ENCODE data around the gene IL19.
"Not testable (repeated sequence)": the region's sequence is repeated elsewhere in the genome, so short reads cannot be mapped to it uniquely, and the experiment has no call there.

The IL19 gene

DNA sequence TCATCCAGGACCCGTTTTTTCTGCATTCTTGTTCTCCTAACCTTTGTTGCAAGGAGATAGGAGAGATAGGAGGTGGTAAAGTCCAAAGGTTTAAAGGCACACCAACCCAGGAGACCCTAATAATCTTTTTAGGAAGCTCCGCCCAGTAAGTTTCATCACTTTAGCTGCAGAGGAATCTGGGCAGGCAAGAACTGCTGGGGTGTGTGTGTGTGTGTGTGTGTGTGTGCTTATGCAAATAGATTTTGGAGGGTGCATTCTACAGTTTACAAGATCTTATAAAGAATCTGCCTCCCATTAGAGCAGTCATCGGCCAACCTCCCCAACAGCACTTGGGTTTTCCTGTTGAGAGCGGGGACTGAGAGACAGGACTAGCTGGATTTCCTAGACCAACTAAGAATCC lies 5.7 kb downstream of the IL19 start:
- FAIRE-seq: no peak

DNA sequence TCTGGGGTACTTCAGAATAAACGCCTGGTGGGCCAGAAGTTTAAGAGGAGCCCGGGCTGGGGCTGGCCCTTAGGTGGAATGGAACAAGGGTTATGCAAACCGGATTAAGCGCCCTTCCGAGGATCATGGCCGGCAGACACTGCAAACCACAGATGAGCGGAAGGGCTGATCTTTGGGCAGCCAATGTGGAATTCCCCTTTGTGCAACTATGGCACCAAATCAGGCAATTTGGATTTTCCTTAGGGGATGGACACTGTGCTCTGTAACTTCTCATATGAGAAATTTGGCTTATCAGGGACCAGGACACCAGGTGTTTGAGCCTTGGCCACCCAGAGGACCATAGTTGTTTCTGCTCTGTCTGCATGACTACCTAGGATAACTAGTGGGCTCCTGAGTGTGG lies 7.5 kb downstream of the IL19 start:
- FAIRE-seq: no peak

DNA sequence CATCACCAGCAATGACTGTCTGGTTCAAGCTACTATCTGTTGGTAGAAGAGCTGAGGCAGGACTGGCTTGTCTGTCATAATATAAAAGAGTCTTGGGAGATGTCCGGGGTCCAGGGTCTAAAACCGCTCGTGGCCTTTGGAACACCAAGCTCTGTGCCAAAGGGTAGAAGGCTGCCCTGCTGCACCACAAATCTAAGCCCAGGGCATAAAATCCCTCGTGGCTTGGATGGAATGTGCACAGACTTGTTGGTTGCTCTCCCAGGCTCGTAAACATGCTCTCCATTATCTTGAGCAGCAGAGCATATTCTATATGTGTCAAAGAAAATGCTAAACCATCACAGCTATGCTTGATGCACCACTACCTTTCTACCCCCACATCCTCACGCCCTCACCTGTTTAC lies 8.3 kb downstream of the IL19 start:
- FAIRE-seq: not testable (repeated sequence)

DNA sequence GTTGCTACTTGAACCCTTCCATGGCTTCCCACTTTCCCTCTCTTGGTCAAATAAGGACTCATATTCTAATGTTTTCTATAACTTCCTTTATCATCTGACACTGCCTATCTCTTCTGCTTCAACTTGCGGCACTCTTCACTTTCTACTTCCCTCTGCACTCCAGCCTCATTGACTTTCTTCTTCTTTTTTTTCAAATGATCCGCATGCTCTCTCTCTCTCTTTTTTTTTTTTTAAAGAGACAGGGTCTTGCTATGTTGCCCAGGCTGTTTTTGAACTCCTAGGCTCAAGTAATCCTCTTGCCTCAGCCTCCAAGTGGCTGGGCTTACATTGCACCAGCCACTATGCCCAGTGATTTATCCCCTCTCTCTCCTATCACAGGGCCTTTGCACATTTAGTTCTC lies 9.1 kb downstream of the IL19 start:
- no peak for FAIRE-seq

DNA sequence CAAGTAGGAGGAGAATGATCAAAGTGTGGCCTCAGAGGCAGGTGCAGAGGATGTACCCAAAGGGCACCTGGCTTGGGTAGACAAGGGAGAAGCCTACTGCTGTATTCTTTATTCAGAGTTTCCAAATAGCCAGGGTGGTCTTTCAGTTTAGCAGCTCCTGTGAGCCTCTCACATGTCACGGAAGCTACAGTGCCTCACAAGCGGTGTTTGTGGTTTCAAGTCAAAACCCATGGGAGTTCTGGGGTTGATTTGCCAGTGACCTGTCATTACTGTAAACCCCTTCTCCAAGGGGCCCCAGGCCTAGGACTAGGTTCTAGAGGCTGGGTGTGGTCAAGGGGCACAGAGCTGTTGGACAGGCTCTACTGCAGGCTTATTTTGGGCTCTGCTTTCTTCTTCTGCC lies 11.9 kb downstream of the IL19 start:
- FAIRE-seq: no peak

DNA sequence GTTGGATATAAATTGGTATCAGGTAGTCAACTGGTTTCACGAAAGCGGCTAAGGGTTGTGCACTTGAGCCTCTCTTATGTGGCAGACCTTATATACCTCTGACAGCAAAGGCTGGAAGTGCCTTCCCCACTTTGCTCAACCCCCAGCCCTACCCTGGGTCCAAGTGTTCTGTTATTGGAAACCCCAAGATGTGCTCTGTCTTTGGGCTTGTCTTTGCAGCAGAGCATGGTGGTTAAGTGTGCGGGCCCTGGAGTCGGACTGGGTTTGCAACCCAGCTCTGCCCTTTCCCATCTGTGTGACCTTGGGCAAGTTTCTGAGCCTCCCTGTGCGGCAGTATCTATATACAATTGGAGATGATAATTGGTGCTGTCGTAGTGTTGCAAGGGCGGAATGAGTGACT lies 12.9 kb downstream of the IL19 start:
- FAIRE-seq: no peak

DNA sequence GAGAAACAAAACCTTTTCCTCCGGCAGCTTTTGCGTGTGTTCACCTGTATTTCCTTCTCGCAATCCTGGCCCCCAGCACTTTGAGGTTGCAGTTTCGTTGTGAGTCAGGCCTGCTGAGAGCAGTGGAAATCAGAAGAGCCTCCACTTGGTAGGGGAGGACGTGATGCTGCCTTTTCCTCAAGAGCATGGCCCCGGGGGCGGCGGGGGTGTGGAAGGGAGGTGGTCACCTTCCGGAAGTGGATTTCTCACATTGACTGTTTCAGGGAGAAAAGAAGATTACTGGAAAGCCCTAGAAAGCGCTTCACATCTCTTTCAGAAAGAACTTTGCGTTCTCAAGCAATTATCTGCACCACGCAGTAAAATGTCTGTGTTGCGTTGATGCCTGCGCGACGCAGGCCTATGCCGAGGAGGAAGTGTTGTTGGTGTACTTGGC lies 13.9 kb downstream of the IL19 start:
- no peak for FAIRE-seq

DNA sequence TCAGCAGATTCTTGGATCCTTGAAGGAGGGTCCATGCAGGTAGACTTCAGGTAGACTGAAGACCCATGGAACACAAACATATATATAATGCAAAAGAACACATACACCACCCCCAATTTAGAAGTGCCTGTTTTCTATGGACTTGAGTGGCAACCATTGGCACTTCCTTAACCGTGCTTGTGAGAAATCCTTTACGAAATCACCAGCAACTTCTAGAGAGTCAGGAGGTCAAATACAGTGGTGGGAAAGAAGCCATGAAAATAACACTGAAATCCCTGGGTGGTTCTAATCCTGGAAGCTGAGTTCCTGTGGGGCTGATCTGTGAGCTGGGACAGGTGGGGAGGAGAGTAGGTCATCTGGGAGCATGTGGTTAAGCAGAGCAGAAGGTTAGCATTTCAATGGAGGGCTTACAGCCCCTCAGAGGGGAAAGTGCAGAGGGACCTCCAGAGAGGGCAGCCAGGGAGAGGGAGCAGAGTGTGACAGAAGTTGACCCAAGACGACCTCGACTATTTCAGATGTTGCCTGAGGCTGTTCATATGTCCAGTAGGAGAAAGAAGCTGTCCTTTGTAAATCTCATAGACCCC lies 14.7 kb downstream of the IL19 start:
- no peak for FAIRE-seq

DNA sequence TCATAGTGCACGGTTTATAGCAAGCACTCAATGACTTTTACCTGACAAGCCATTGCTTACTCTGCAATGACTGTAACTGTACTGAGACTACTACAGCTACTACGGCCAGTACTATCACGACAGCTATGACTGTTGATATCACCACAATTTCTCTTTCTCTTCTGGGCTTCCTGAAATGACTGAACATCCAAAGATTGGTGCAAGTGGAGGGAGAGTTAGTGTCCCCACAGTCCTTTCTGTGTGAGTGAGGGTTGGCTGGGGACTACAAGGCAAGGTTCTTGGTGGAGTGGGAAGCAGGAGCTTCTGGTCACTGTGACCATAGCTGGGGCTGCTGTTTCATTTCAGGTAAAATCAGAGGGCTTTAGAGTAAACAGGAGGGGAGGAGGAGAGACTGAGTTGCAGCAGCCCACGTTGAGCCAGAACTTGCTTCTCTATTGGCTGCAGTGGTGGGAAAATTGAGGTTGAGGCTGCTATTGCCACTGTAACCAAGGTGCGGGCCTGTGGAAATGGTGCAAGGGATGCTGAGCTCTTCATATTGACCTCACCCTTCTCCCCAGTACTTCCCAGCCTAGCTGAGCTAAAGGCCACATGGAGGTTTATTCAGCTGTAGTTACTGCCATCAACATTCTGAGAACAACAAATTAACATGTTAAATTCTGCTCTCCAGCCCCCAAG lies 15.8 kb downstream of the IL19 start:
- no peak for FAIRE-seq

DNA sequence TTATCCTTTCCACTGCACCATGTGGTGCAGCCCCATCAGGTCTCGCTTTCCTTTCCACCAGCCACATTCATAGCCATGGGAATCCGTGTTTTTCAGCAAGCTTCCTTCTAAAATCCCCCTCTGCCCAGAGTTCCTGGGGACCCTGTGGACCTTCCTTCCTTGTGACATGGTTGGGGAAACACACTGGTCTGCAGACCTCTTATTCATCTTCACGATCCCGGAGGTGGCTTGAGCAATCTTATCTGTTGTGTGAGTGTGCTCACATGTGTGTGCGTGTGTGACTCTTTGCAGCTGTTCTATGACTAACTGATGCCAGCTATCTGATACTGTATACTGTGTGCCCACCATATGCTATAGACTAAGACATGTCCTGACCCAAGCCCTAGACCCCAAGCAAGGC lies 17.3 kb downstream of the IL19 start:
- no peak for FAIRE-seq

DNA sequence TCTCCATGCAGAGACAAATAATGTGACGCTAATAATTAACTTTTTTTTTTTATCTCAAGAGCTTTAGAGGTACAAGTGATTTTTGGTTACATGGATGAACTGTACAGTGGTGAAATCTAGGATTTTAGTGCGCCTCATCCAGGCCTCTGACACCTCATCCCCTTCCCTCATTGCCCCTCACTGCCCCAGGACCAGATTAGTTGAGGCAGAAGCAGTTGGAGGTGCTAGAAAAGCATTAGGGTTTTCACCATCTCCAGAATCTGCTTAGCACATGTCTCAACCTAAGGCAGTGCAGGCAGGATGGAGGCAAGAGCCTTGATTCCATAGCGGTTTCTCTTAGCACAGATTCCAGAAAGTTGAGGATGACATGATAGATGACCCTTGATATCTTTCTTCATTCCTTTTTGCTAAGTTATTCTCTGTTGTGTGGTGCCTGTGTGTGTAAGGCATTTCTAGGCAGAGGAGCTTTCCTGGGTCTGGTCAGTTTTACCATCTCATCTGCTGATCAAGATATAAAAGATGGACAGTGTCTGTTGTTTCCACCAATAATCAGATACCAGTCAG lies 18.0 kb downstream of the IL19 start:
- FAIRE-seq: no peak

DNA sequence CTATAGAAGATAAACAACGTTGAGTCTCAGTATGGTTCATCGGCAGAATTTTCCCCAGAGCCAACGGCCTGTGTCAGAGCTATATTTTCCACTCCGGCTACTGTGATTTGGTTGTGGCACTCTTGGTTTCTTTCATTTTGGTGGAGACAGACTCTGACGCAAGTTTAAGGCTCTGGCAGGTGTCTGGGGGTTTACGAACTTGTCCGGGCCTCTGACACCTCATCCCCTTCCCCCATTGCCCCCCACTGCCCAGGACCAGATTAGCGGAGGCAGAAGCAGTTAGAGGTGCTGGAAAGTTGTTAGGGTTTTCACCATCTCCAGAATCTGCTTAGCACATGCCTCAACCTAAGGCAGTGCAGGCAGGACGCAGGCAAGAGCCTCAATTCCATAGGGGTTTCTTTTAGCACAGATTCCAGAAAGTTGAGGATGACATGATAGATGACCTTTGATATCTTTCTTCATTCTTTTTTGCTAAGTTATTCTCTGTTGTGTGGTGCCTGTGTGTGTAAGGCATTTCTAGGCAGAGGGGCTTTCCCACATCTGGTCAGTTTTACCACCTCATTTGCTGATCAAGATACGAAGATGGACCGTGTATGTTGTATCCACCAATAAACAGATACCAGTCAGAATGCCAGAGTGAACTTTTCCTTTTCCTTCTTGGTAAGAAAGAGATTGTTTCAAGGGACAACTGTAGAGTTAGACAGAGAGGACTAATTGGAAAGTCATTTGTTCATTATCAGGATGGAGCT lies 20.1 kb downstream of the IL19 start:
- FAIRE-seq: no peak

DNA sequence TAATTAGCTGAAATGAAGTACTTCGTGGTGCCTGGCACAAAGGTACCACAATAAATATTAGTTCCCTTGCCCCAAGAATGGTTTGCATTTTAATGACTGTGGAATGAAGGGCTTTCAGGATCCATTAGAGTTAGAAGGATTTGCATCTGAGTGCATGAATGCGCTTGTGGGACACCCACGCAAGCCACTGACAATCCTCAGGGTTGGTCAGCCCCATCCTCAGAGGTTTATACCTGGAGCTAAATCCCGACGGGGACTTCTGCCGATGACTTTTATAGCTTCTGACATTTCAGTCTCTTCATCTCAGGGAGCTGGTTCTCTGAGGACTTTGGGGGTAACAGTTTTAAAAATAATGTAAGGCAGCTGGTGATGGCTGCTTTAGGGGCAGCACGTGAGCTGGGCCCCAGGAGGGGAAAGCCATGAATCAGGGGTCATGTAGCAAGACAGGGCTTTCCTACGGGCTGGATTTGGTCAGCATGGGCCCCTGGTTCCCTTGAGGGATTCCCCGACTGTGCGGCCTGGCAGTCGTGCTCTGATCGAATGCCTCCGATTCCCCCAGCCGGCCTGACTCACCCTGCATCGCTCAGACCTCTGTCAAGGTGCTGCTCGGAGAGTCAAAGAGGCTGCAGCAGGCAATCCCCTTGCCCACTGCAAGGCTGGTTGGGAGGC lies 22.5 kb downstream of the IL19 start:
- FAIRE-seq: no peak

DNA sequence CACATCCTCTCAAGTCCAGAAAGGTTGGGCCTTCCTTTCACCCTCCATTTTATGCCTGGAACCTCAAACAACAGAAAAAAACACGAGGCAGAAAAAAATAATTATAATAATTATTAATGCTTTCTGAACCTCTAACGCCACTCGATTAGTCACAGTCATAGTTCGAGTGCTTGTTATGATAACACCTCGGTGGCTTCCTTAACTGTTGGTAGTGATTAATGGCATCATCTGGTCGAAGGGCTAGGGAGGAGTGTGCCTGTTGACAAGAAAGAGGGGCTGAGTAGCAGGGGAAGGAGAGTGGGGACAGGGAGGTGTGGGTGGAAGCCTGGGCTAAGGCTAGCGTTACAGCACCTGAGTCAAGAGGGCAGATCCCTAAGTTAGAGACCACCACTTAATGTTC lies 23.0 kb downstream of the IL19 start:
- no peak for FAIRE-seq

DNA sequence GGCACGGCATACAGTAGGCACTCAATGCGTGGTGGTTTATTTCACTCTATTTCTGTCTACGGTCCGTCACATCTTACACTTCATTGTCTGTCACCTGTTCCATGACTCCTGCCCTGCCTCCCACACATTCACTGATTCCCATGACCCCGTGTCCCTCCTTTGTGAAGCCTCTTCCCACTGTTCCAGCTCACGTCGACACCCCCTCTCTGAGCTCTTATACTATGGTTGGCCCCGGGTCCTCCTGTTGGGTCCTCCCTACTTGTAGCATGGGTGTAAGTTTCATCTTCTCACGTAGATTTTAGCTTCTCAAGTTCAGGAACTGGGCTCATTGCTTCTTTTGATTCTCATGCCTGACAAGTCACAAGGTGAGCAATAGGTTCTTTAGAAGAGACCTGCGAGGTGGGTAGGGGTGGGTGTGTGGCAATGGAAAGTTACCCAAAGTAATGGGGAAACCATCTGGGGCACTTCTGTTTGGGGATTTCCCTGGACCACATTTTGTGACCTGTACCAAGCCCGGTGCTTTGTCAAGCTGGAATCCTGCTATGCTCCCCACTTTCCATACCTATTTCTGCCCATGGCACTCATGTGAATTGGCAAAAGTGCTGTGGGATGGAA lies 23.8 kb downstream of the IL19 start:
- FAIRE-seq: no peak

DNA sequence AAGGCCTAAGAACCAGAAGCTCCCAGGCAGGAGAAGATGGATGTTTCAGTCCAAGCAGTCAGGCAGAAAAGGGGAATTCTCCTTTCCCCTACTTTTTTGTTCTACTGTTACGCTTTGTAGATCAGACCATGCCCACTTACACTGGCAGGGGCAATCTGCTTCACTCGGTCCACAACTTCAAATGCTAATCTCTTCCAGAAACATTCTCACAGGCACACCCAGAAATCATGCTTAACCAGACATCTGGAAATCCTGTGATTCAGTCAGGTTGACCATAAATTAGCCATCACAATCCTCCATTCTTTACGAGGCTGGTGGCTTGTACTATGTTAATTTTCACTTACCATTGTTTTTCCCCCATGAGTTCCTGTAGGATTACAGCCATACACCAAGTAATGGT lies 25.5 kb downstream of the IL19 start:
- FAIRE-seq: no peak

DNA sequence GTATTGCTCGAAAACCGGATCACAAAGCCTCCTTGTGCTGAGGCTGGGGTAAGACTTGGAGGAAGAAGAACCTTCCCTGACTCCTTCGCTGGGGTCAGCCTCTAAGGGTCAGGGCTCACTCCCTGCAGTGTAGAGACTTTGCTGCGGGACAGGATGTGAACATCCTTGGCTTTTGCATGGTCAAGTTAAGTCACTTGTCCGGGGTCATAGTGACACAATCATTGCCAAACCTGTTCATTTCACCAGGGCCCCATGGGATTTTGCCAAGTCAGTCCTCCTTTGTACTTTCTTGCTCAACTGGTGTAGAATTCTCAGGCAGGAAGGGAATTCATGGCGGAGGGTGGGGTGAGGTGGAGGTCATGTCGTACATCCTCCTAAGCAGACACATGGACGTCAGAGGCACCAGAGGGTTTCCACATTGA lies 26.4 kb downstream of the IL19 start:
- no peak for FAIRE-seq

DNA sequence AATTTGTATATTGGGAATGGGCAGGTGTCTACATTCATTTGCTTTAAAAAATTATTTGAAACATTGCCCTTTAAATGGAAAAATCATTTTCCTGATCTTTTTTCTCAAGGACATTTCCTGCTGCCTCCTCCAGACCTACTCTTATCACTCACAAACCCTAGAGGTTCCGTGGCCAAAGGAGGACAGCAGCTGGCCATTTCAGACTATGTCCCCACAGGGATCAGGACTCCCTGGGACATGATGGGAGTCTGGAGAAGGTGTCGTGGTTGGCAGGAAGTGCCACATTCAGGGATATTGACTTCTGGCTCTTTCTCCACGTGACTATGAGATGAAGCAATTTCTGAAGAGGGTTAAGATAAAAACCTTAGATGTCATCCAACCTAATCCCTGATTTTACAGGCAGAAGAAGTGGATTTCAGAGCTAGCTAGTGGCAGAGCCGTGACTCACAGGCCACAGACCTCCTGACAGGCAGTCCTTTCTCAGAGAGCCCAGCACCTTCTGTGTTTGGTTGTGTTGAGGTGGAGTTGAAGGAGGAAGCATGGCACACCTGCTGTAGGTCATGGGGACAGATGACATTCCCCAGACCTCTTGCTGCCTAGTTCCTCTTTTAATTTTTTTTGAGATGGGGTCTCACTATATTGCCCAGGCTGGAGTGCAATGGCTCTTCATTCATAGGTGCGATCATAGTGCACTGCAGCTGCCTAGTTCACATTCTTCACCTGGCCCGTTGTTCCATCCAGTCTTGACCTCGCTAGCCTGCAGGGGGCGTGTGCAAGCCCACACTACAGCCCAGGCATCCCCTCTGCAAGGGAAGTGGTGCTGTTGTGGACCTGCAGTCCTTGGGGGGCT lies 27.2 kb downstream of the IL19 start:
- no peak for FAIRE-seq

DNA sequence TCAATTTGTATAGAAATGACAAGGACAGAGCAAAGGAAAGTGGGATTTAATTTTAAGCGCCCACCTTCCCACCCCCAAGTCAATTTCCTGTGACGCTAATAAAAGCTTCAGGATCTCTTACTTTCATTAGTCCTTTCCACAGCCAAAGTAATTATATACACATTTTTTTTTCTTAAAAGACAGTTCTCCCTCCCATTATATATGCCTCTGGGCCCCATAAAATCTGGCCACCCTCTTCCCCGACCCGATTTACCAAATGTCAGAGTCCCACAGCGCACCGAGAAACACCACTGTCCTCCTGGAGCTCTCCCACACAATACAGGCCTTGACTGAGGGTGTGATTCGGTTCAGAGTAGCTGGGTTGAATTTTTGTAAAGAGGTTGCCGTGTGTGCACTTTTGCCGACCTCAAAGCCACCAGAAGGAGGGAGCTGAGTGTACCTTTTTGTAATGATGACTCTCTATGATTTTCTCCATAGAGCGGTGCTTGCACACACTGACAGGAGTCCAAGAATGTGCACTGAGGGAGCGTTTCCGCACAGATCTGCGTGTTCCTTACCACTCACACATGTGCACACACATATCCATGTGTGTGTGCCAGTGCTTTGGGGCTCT lies 27.9 kb downstream of the IL19 start:
- no peak for FAIRE-seq

DNA sequence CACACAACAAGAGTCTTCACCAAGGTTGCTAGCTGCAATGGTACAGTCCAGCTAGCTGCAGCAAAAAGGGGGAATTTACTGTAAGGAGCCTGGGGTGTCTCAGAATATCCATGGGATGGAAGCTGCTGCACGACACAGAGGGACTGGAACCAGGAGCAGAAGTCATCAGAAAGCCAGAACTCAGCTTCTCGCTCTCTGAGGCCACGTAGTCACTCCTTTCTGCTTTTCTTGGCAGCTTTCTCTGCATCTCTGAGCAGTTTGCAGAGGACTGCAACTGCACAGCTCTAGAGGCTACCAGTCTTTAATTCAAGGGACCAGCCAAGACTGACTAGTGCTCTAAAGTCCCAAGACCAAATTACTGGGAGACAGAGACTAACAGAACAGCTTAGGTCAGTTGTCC lies 28.7 kb downstream of the IL19 start:
- no peak for FAIRE-seq

DNA sequence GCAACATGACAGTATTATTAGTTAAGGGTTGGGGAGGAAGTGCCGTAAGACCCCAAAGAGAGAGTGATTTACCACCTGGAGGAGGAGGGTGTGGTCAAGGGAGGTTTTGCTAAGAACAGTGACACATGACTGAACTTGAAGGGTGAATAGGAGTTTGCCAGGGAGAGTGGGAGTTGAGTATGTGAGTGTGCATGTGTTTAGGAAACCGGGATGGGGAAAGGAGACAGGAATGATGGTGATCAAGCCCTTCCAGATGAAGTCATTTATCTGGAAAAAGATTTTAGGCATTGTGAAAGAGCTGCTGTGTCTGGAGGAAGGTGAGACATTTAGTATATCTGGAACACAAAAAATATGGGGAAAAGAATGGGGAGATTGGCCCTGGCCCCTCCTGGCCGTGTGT lies 29.8 kb downstream of the IL19 start:
- no peak for FAIRE-seq

DNA sequence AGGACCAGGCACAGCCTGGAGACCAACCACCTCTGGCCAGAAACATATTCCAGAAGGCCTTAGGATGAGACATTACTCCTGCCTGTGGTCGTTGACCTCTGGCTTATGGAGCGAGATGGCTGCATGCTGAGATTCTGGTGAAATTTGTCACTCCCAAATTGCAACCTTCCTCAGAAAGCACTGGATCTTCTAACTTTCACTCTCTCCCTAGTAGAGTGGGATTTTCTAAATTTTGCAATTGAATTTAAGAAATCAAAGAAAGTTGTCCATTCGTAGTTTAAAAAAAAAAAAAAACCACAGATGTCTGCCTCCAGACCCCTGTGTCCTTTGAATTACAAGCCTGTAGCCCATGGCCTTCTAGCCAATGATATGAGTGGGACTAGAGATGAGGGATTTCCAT lies 30.3 kb downstream of the IL19 start:
- FAIRE-seq: no peak
